Activated naive CD8-positive, alpha-beta T cell (primary cell): ENCODE data around the gene PSMD1.
"Not testable (repeated sequence)": the region's sequence is repeated elsewhere in the genome, so short reads cannot be mapped to it uniquely, and the experiment has no call there.

ENCODE experiments used
- H3K27ac Mint-ChIP-seq: one replicate; pipeline ENCODE4 v1.8.0; 2021; ENCODE audit warnings: mixed read lengths
- H3K27me3 Mint-ChIP-seq: one replicate; pipeline ENCODE4 v1.8.0; 2021; ENCODE audit warnings: mixed read lengths
- H3K36me3 Mint-ChIP-seq: one replicate; pipeline ENCODE4 v1.8.0; 2021; ENCODE audit warnings: mixed read lengths
- H3K4me1 Mint-ChIP-seq: one replicate; pipeline ENCODE4 v1.8.0; 2021; ENCODE audit warnings: low read depth, mixed read lengths
- H3K4me3 Mint-ChIP-seq: one replicate; pipeline ENCODE4 v1.8.0; 2021; ENCODE audit warnings: mild to moderate bottlenecking, mixed read lengths
- H3K9me3 Mint-ChIP-seq: one replicate; pipeline ENCODE4 v1.8.0; 2021; ENCODE audit warnings: low read depth, mixed read lengths

PSMD1 gene

GRCh38 chr2:231184319-231184718 lies 127.7 kb downstream of the PSMD1 start:
- no peak overlapping the region for H3K27ac Mint-ChIP-seq
- H3K36me3 Mint-ChIP-seq: no peaks in the 10 kb centered on the region
- H3K4me1 Mint-ChIP-seq: peaks cover 4% of the 10 kb centered on the region
- no peak overlapping the region for H3K4me3 Mint-ChIP-seq
- peaks cover 3% of the 10 kb centered on the region for H3K27me3 Mint-ChIP-seq
- H3K9me3 Mint-ChIP-seq: no peaks in the 10 kb centered on the region

GRCh38 chr2:231185050-231185725 lies 128.5 kb downstream of the PSMD1 start:
- Mint-ChIP-seq H3K9me3 (no peaks in the 10 kb centered on the region), H3K27me3 (peaks cover 6% of the 10 kb centered on the region), H3K4me1 (peaks cover under 1% of the 10 kb centered on the region), H3K27ac (no peak overlapping the region), H3K4me3 (no peak overlapping the region), H3K36me3 (no peaks in the 10 kb centered on the region)

DNA sequence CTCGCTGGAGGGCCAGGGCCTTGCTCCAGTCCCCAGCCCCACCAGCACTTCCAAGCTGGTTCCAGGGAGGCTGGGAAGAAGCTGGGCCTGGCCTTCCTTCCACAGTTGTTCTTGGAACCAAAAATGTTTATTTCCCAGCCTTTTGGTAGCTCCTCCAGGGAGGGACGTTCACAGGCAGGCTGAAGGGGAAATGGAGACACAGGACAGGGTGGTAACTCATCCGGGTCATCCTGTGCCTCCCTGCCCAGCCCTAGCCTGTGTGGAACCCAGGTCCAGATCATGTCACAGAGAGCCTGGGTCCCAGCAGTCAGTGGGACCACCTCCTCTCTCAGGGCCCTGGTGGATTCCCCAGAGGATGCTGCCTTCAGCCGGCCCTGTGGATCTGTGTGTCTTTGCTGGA lies 129.2 kb downstream of the PSMD1 start:
- H3K36me3 Mint-ChIP-seq: no peaks in the 10 kb centered on the region

DNA sequence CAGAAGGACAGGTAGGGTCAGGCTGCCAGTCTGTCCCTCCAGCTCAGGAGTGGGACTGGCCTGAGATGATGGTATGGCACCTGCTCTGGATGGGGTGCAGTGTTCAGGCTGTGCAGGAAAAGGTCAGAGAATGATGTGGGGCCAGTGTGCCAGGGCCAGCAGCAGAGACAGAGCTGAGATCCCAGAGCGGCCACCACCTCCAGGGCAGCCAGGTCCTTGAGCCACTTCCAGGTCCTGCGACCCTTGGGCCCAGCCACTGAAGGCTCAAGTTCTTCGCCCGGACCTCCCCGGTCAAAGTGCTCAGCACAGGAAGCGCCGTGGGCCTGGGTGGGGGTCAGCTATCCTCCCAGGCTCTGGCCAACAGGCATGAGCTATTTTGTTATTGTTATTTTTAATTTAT lies 129.7 kb downstream of the PSMD1 start:
- Mint-ChIP-seq H3K36me3 (no peaks in the 10 kb centered on the region), H3K4me1 (no peaks in the 10 kb centered on the region), H3K27ac (no peak overlapping the region), H3K27me3 (peaks cover 6% of the 10 kb centered on the region), H3K9me3 (no peaks in the 10 kb centered on the region), H3K4me3 (no peak overlapping the region)

More for the DNA sequence above, 129.2 kb downstream of the PSMD1 start:
- no peaks in the 10 kb centered on the region for H3K4me1 Mint-ChIP-seq
- H3K27ac Mint-ChIP-seq: no peak overlapping the region
- no peaks in the 10 kb centered on the region for H3K9me3 Mint-ChIP-seq
- peaks cover 6% of the 10 kb centered on the region for H3K27me3 Mint-ChIP-seq
- no peak overlapping the region for H3K4me3 Mint-ChIP-seq

DNA sequence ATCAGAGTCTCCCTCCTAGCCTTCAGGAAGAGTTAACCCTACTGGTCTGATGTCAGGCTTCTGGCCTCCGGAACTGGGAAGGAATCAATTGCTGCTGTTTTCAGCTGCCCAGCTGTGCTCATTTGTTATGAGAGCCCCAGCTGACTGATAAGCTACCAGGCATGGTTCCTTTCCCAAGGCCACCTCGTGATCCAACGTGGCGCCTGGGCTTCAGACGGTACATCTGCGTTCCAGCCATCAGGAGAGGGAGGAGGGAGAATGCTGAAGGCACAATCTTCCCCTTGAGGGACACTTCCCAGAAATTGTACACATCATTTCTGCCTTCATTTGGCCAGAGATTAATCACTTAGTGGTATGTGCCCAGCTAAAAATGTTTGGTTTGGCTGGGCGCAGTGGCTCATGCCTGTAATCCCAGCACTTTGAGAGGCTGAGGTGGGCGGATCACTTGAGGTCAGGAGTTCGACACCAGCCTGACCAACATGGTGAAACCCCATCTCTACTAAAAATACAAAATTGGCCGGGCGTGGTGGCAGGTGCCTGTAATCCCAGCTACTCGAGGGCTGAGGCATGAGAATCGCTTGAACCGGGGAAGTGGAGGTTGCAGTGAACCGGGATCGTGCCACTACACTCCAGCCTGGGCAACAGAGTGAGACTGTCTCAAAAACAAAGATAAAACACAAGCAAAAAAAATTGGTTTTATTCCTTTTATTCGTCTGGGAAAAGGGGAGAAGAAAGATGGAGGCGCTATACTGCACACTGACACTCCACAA lies 131.3 kb downstream of the PSMD1 start:
- H3K4me3 Mint-ChIP-seq: no peak overlapping the region
- H3K4me1 Mint-ChIP-seq: no peaks in the 10 kb centered on the region
- peaks cover 12% of the 10 kb centered on the region for H3K27me3 Mint-ChIP-seq
- no peaks in the 10 kb centered on the region for H3K9me3 Mint-ChIP-seq
- H3K27ac Mint-ChIP-seq: no peak overlapping the region
- H3K36me3 Mint-ChIP-seq: no peaks in the 10 kb centered on the region

GRCh38 chr2:231188506-231189170 lies 132.0 kb downstream of the PSMD1 start:
- Mint-ChIP-seq H3K27ac (no peak overlapping the region), H3K4me1 (no peaks in the 10 kb centered on the region), H3K4me3 (no peak overlapping the region), H3K36me3 (no peaks in the 10 kb centered on the region), H3K9me3 (no peaks in the 10 kb centered on the region), H3K27me3 (peaks cover 12% of the 10 kb centered on the region)

DNA sequence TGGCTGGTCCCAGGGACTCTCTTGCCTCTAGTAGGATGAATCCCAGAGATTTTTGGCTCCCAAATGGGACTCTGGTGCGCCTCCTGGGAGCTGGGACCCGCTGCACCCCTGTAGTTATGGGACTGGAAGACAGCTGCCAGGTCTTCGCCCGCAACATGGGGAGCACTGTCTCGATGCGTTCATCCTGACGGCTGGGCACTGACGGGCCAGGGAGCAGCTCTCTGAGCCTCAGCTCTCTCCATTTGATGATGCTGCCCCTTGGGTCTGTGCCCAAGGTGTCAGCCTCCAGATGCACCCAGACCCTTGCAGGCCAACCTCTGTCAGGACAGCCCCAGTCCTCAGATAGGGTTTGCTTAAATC lies 132.5 kb downstream of the PSMD1 start:
- peaks cover 12% of the 10 kb centered on the region for H3K27me3 Mint-ChIP-seq
- no peaks in the 10 kb centered on the region for H3K4me1 Mint-ChIP-seq
- no peak overlapping the region for H3K27ac Mint-ChIP-seq

GRCh38 chr2:231189571-231190495 lies 133.2 kb downstream of the PSMD1 start:
- no peak overlapping the region for H3K27ac Mint-ChIP-seq
- H3K9me3 Mint-ChIP-seq: no peaks in the 10 kb centered on the region
- H3K4me3 Mint-ChIP-seq: no peak overlapping the region
- H3K27me3 Mint-ChIP-seq: peaks cover 12% of the 10 kb centered on the region
- no peaks in the 10 kb centered on the region for H3K36me3 Mint-ChIP-seq
- no peaks in the 10 kb centered on the region for H3K4me1 Mint-ChIP-seq

More for the DNA sequence above, 132.5 kb downstream of the PSMD1 start:
- Mint-ChIP-seq H3K4me3 (no peak overlapping the region), H3K9me3 (no peaks in the 10 kb centered on the region), H3K36me3 (no peaks in the 10 kb centered on the region)

GRCh38 chr2:231190531-231191197 lies 134.0 kb downstream of the PSMD1 start:
- Mint-ChIP-seq H3K27ac (no peak overlapping the region), H3K27me3 (peaks cover 12% of the 10 kb centered on the region), H3K9me3 (no peaks in the 10 kb centered on the region), H3K36me3 (no peaks in the 10 kb centered on the region), H3K4me3 (no peak overlapping the region), H3K4me1 (no peaks in the 10 kb centered on the region)

DNA sequence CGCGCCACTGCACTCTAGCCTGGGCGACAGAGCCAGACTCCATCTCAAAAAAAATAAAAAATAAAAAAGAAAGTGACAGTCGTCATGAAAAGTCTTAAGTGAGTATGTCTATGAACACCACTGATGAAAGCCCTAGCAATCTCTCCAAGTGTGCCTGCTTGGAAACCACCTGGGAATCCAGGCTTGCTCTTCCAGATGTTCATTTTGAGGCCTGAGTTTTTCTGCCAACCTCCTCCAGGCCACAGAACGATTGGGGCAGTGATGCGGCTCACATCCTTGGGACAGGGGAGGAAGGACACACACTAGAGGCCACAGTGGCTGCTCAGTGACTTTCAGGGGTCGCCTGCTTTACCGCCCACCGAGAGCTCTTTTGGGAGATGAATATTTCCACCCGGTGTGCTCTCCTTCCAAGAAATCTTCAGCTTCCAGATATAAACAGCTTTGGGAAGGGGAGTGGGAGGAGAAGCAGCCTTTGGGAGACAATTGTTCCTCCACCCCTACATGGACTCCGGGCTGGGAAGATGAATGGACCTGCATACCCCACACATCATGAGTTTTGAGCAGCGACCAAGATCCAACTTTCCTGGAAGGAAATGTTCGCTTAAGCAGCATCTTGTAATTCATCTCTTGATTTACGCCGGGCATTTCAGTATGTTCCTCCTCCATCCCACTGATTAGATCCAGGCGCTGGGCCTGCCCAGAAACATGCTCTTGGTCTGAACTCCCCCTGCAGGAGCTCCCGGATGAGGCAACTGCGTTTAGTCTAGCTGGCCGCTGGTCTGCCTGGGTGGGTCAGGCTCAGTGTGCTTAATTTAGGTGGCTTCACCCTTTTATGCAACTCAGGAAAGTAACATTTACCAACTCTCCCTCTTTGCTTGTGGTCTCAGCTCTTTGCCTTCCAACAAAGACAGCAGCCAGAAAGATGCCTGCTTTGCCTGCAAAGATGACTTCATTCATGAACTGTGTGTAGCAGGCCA lies 135.5 kb downstream of the PSMD1 start:
- H3K4me1 Mint-ChIP-seq: no peaks in the 10 kb centered on the region
- peaks cover 14% of the 10 kb centered on the region for H3K27me3 Mint-ChIP-seq
- H3K9me3 Mint-ChIP-seq: no peaks in the 10 kb centered on the region
- H3K36me3 Mint-ChIP-seq: no peaks in the 10 kb centered on the region
- no peak overlapping the region for H3K4me3 Mint-ChIP-seq
- H3K27ac Mint-ChIP-seq: no peak overlapping the region

GRCh38 chr2:231193216-231193615 lies 136.5 kb downstream of the PSMD1 start:
- Mint-ChIP-seq H3K27me3 (peaks cover 11% of the 10 kb centered on the region), H3K36me3 (no peaks in the 10 kb centered on the region), H3K4me3 (no peak overlapping the region), H3K4me1 (peaks cover 7% of the 10 kb centered on the region), H3K27ac (no peak overlapping the region), H3K9me3 (no peaks in the 10 kb centered on the region)

DNA sequence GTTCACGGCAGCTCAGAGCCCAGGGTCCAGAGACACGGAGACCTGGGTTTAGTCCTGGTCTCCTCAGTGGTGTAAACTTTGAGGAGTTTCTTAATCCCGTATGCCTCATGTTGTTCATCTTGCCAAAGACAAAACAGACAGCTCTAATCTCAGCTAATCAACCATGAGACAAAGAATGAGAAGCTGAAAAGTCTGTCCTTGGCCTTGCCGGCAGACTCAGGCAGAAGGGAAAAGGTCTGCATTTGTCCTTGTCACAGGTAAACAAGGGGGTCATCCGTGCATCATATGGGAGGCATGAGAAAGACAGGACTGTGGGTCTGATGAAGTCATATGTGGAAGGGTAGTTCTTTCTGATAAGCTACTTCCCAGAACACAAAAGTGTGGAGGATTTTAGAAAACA lies 139.9 kb downstream of the PSMD1 start:
- Mint-ChIP-seq H3K36me3 (no peaks in the 10 kb centered on the region), H3K4me1 (peaks cover 18% of the 10 kb centered on the region), H3K27ac (no peak overlapping the region), H3K4me3 (peak overlapping the region; percentile 55), H3K9me3 (no peaks in the 10 kb centered on the region), H3K27me3 (peaks cover 8% of the 10 kb centered on the region)

- H3K27me3 Mint-ChIP-seq, H3K27ac Mint-ChIP-seq, H3K36me3 Mint-ChIP-seq, H3K9me3 Mint-ChIP-seq: not testable (repeated sequence)
- peaks cover 18% of the 10 kb centered on the region for H3K4me1 Mint-ChIP-seq
- peak overlapping the region; percentile 93 for H3K4me3 Mint-ChIP-seq
These were observed 140.5 kb downstream of the PSMD1 start for GRCh38 chr2:231197196-231197595.
